Measurements from ENCODE around the gene SCYGR1. TPM values are rescaled to one million over a fixed set of nuclear protein-coding genes. Genes with fewer than 3 reads are reported as not detected.

SCYGR1 gene
- total and polyA plus RNA-seq, 2 of the 13 experiments (the other 11 are each of a cell fraction or from before 2014, with no cell fraction given), result not detected

- no peak for TF ChIP-seq ZNF513 (CRISPR knock-in tag; conservative IDR thresholded peaks at IDR 0.05)
Measured at GRCh38 chr2:227340106-227340505, 47.6 kb downstream of the SCYGR1 start (continued).

- H3K9ac ChIP-seq (ENCODE audit: insufficient read depth, low read depth, low read length), result peak overlapping the region; percentile 12; the same call in 1 of the 2 replicates
- ChIA-PET POLR2A (interaction anchor here (0.5 to 4.8 kb wide), 6 partner anchors 9 to 474 kb away, joined by 3 to 33 read pairs (median 6); partner anchors contain the start of genes CCL20 and MFF), CTCF (ENCODE audit: low intra/inter-chr PET ratio, low total read pairs) (no interaction called here)
- H3K79me2 ChIP-seq (ENCODE audit: insufficient read depth, low read length), result no peaks in the 10 kb centered on the region
- intact Hi-C loops (cut with micrococcal nuclease; ENCODE audit: unreplicated experiment), result no loop called here
- H4K20me1 ChIP-seq (ENCODE audit: insufficient read depth, low read length), result no peaks in the 10 kb centered on the region
- H2AFZ ChIP-seq (ENCODE audit: low read length), result no peak overlapping the region
- peak overlapping the region; percentile 44 for H3K27ac ChIP-seq (ENCODE audit: extremely low read length, insufficient read depth, low read length)
- peak overlapping the region; percentile 51 for H3K4me2 ChIP-seq (ENCODE audit: low read depth, low read length)
- FAIRE-seq, result peak; percentile 74
- peak overlapping the region in 1 of 3 experiments; percentile 5; a peak in 1 of 6 replicates for H3K4me3 ChIP-seq (replicated peaks in 1 of 3; ENCODE audit: insufficient read depth in 1 of 3, low read depth in 2 of 3, low read length in 3 of 3)
- in situ Hi-C loops (cut with HindIII; ENCODE audit: extremely low pct_ligation_motif_present, low pct_unique_long_range_greater_than_20kb), result no loop called here
- no TSS peak for BruUV-seq (replicated peaks)
- H3K27me3 ChIP-seq (ENCODE audit: control insufficient read depth in 1 of 2, insufficient read depth in 2 of 2, low read length in 2 of 2), result no peaks in the 10 kb centered on the region
- peak; percentile 92 for ATAC-seq
- 18% methylated on average over 2 of the region's 2 CpGs for WGBS (ENCODE audit: low lambda C conversion rate)
- H3K4me1 ChIP-seq (ENCODE audit: insufficient read depth, low read length), result peaks cover 31% of the 10 kb centered on the region
- H3K36me3 ChIP-seq (replicated peaks in 1 of 2; ENCODE audit: control insufficient read depth in 1 of 2, insufficient read depth in 2 of 2, low read length in 2 of 2), result peaks cover 8 to 38% of the 10 kb centered on the region in 2 experiments
- DNase-seq (ENCODE audit: low spot score), result peak; percentile 80
- no peaks in the 10 kb centered on the region for H3K9me3 ChIP-seq (ENCODE audit: low read length)
- peak; percentile 33; the same call in 1 of the 2 replicates for TF ChIP-seq ERF (CRISPR knock-in tag; IDR thresholded peaks at IDR 0.05)
- TF ChIP-seq ATF2 (CRISPR knock-in tag; IDR thresholded peaks at IDR 0.05), result no peak
- TF ChIP-seq THRA (CRISPR knock-in tag; IDR thresholded peaks at IDR 0.05; ENCODE audit: borderline replicate concordance), result peak; percentile 29; the same call in 1 of the 2 replicates
- TF ChIP-seq ARNT2 (CRISPR knock-in tag; IDR thresholded peaks at IDR 0.05; ENCODE audit: low read depth), result 0 out of 2 replicates have a peak, but pooled peaks have one; percentile 26
- peak; percentile 93 for TF ChIP-seq HOMEZ (CRISPR knock-in tag; IDR thresholded peaks at IDR 0.05; ENCODE audit: low read depth)
- peak; percentile 40; the same call in 1 of the 2 replicates for TF ChIP-seq POGZ (CRISPR knock-in tag; IDR thresholded peaks at IDR 0.05)
- TF ChIP-seq ZMYM2 (CRISPR knock-in tag; IDR thresholded peaks at IDR 0.05), result 0 out of 2 replicates have a peak, but pooled peaks have one; percentile 35
- no peak for TF ChIP-seq TAF1 (CRISPR knock-in tag; IDR thresholded peaks at IDR 0.05)
- no peak for TF ChIP-seq FOXP1 (IDR thresholded peaks at IDR 0.05)
- TF ChIP-seq FOXP1 (CRISPR knock-in tag; IDR thresholded peaks at IDR 0.05), result peak; percentile 27; the same call in 1 of the 2 replicates
- no peak for TF ChIP-seq ZBED4 (CRISPR knock-in tag; IDR thresholded peaks at IDR 0.05; ENCODE audit: borderline replicate concordance)
- 0 out of 2 replicates have a peak, but pooled peaks have one; percentile 33 for TF ChIP-seq HNRNPUL1 (IDR thresholded peaks at IDR 0.05; ENCODE audit: low read depth, low read length)
Measured at GRCh38 chr2:227339098-227339599, 48.6 kb downstream of the SCYGR1 start.

Measured in HepG2 (cell line).